GM12891 (cell line): ENCODE measurements around the gene ARID3C.

Experiments
- POLR2A ChIP-seq: IDR thresholded peaks from 2 replicates; pipeline ENCODE4 v1.6.1; 2011; ENCODE audit warnings: low read depth, low read length, control low read depth
- POLR2AphosphoS5 ChIP-seq: IDR thresholded peaks from 2 replicates; pipeline ENCODE4 v1.6.1; 2011; ENCODE audit warnings: low read depth, low read length, control low read depth

DNA sequence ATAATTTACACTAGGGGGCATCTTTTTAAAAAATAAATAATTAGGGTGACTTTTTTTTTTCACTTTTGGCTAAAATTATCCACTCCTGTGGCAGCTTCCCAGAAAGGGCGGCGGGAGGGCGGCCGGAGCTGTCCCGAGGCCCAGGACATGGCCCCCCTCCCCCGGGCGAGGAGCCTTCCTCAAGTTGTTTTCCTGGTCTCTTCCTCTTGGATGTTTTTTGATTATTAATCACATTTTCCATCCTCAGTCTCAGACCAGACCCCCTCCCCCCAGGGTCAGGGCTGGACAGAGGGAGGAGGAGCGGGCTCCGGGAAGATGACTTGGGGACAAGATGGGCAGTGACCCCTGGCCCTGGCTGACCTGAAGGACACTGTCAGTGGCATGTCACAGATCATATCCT is 34.7 kb downstream of the ARID3C start:
- TF ChIP-seq POLR2A: no peak
- no peak for TF ChIP-seq POLR2AphosphoS5
